ENCODE measurements around the gene PLCB2.

- TF ChIP-seq CTCF (IDR thresholded peaks at IDR 0.05; ENCODE audit: borderline replicate concordance, extremely low read depth, low read length, poor library complexity, severe bottlenecking) (no peak), EZH2 (IDR thresholded peaks at IDR 0.05; ENCODE audit: borderline replicate concordance, low read depth, low read length, severe bottlenecking) (no peak)
Observed at GRCh38 chr15:40340740-40341400, 33.1 kb upstream of the PLCB2 start, which contains the start of gene CCDC9B.
